HepG2 (cell line): ENCODE data around the gene SART1. TPM values are rescaled to one million over a fixed set of nuclear protein-coding genes. Genes with fewer than 3 reads are reported as not detected.

Experiments used
- ASH2L ChIP-seq: fragments of 300-600, 200-600 bp; sonication (generic); IDR thresholded peaks from 2 replicates; pipeline ENCODE4 v1.7.0; 2017; ENCODE audit warnings: low read depth, mild to moderate bottlenecking, moderate library complexity, mixed read lengths, low read length; ENCODE audit not compliant: insufficient read length
- CBX2 ChIP-seq, 2 experiments: fragments of 200-600 bp in 1 of 2; sonication (generic); formaldehyde crosslinking in 1 of 2; IDR thresholded peaks; 2 replicates each; pipeline versions ENCODE4 v1.7.0 to v1.8.1; 2018 to 2022; ENCODE audit warnings: low read depth in 2 of 2, low read length in 1 of 2, mild to moderate bottlenecking in 1 of 2, missing genetic modification reagents in 1 of 2
- FOXP4 ChIP-seq: sonication (generic); formaldehyde crosslinking; IDR thresholded peaks from 2 replicates; pipeline ENCODE4 v1.4.0; 2020; ENCODE audit warnings: missing genetic modification reagents
- HNRNPLL ChIP-seq: fragments of 200-400 bp; formaldehyde crosslinking; IDR thresholded peaks from 2 replicates; pipeline ENCODE4 v1.6.1; 2017; ENCODE audit warnings: mild to moderate bottlenecking, low read depth, low read length; ENCODE audit not compliant: poor library complexity, severe bottlenecking
- JUND ChIP-seq: sonication (generic); formaldehyde crosslinking; IDR thresholded peaks from 2 replicates; pipeline ENCODE4 v1.8.0; 2022; ENCODE audit warnings: mild to moderate bottlenecking, missing genetic modification reagents
- KDM5B ChIP-seq: sonication (generic); formaldehyde crosslinking; IDR thresholded peaks from 2 replicates; pipeline ENCODE4 v1.4.0; 2020; ENCODE audit warnings: missing genetic modification reagents, mild to moderate bottlenecking, borderline replicate concordance
- MAZ ChIP-seq, 2 experiments: sonication (generic) in 1 of 2; formaldehyde crosslinking in 1 of 2; IDR thresholded peaks; 2 replicates each; pipeline versions ENCODE4 v1.5.0 to v1.6.1; 2012 to 2020; ENCODE audit warnings: low read depth in 2 of 2, mild to moderate bottlenecking in 2 of 2, borderline replicate concordance in 1 of 2, improper control_type of control experiment in 1 of 2, low read length in 1 of 2, missing genetic modification reagents in 1 of 2, moderate library complexity in 1 of 2
- MBNL3 ChIP-seq: fragments of 250-450 bp; sonication (Bioruptor Pico); conservative IDR thresholded peaks from 2 replicates; pipeline ENCODE4 v1.8.0; 2022; ENCODE audit warnings: mild to moderate bottlenecking, inconsistent platforms
- MYC ChIP-seq: sonication (generic); formaldehyde crosslinking; IDR thresholded peaks from 2 replicates; pipeline ENCODE4 v1.9.0; 2021; ENCODE audit warnings: missing genetic modification reagents, borderline replicate concordance
- NFKB2 ChIP-seq: sonication (generic); formaldehyde crosslinking; IDR thresholded peaks from 2 replicates; pipeline ENCODE4 v1.4.0; 2020; ENCODE audit warnings: missing genetic modification reagents, borderline replicate concordance
- ZMYM2 ChIP-seq: sonication (generic); formaldehyde crosslinking; IDR thresholded peaks from 2 replicates; pipeline ENCODE4 v1.8.0; 2022; ENCODE audit warnings: mild to moderate bottlenecking, missing genetic modification reagents
- ZNF205 ChIP-seq: IDR thresholded peaks from 2 replicates; pipeline ENCODE4 v1.6.1; 2018; ENCODE audit warnings: missing biosample characterization, missing genetic modification reagents
- ZNF3 ChIP-seq: IDR thresholded peaks from 2 replicates; pipeline ENCODE4 v1.7.0; 2017; ENCODE audit warnings: inconsistent platforms
- ZNF326 ChIP-seq: sonication (generic); formaldehyde crosslinking; IDR thresholded peaks from 2 replicates; pipeline ENCODE4 v1.4.0; 2020; ENCODE audit warnings: missing genetic modification reagents, borderline replicate concordance
- ZNF430 ChIP-seq: sonication (generic); formaldehyde crosslinking; IDR thresholded peaks from 2 replicates; pipeline ENCODE4 v1.9.0; 2021; ENCODE audit warnings: mild to moderate bottlenecking, missing genetic modification reagents
- ZNF432 ChIP-seq: sonication (generic); formaldehyde crosslinking; IDR thresholded peaks from 2 replicates; pipeline ENCODE4 v1.5.0; 2020; ENCODE audit warnings: missing genetic modification reagents, mild to moderate bottlenecking, borderline replicate concordance
- ZNF446 ChIP-seq: sonication (generic); formaldehyde crosslinking; IDR thresholded peaks from 2 replicates; pipeline ENCODE4 v1.5.0; 2020; ENCODE audit warnings: mild to moderate bottlenecking, missing genetic modification reagents
- ZNF563 ChIP-seq: sonication (generic); formaldehyde crosslinking; IDR thresholded peaks from 2 replicates; pipeline ENCODE4 v1.8.0; 2022; ENCODE audit warnings: mild to moderate bottlenecking, moderate library complexity, missing genetic modification reagents
- ZNF710 ChIP-seq: sonication (generic); formaldehyde crosslinking; IDR thresholded peaks from 2 replicates; pipeline ENCODE4 v1.5.0; 2020; ENCODE audit warnings: mild to moderate bottlenecking, missing genetic modification reagents, borderline replicate concordance
- ZNF768 ChIP-seq: sonication (generic); formaldehyde crosslinking; IDR thresholded peaks from 2 replicates; pipeline ENCODE4 v1.4.0; 2020; ENCODE audit warnings: missing genetic modification reagents
- ZNF800 ChIP-seq: sonication (generic); formaldehyde crosslinking; IDR thresholded peaks from 2 replicates; pipeline ENCODE4 v1.4.0; 2020; ENCODE audit warnings: missing genetic modification reagents
- ZNF850 ChIP-seq: sonication (generic); formaldehyde crosslinking; conservative IDR thresholded peaks from 2 replicates; pipeline ENCODE4 v1.9.0; 2021; ENCODE audit warnings: mild to moderate bottlenecking, missing genetic modification reagents
- ZNF891 ChIP-seq: sonication (generic); formaldehyde crosslinking; IDR thresholded peaks from 2 replicates; pipeline ENCODE4 v1.5.0; 2020; ENCODE audit warnings: mild to moderate bottlenecking, missing genetic modification reagents
- polyA plus RNA-seq, 8 experiments: library from polyadenylated mRNA; depleted of rRNA in 3 of 8; stranded (reverse) in 7 of 8; unstranded in 1 of 8; fragments of >200 nt; fragmentation: Illumina TruSeq in 4 of 8; extraction: Trizol in 4 of 8; gene quantifications; 2 replicates each; pipeline versions ENCODE4 v1.2.1 to v1.2.3, GENCODE V29; 2011 to 2016; ENCODE audit warnings: low read depth in 4 of 8, missing spikeins in 1 of 8, mixed read lengths in 1 of 8; ENCODE audit not compliant: insufficient read depth in 1 of 8
- total RNA-seq, 5 experiments: library from RNA; depleted of rRNA; stranded (reverse); fragments of >200 nt; fragmentation: Illumina TruSeq; extraction: Trizol; gene quantifications; 2 replicates each; pipeline ENCODE4 v1.2.3, GENCODE V29; 2016; ENCODE audit warnings: low read depth in 1 of 5

SART1 gene
- total and polyA plus RNA-seq, 2 of the 13 experiments (the other 11 are each of a cell fraction or from before 2014, with no cell fraction given) = 11.3 to 22.5 TPM

- TF ChIP-seq ZNF800 (CRISPR knock-in tag) (no peak), MBNL3 (CRISPR knock-in tag) (no peak), ZNF710 (CRISPR knock-in tag) (no peak), HNRNPLL (peak; percentile 33), ZNF768 (0 out of 2 replicates have a peak, but pooled peaks have one; percentile 21), ZNF563 (CRISPR knock-in tag) (peak; percentile 17; the same call in 1 of the 2 replicates), ZNF326 (CRISPR knock-in tag) (no peak), NFKB2 (0 out of 2 replicates have a peak, but pooled peaks have one; percentile 57), ZNF850 (CRISPR knock-in tag) (no peak), ZNF446 (no peak), ZNF891 (CRISPR knock-in tag) (no peak), ZMYM2 (CRISPR knock-in tag) (no peak), MYC (no peak; the same call in 1 of the 2 replicates), ASH2L (no peak), CBX2 (IDR thresholded peaks at IDR 0.05; ENCODE audit: low read depth, low read length) (no peak), CBX2 (CRISPR knock-in tag; IDR thresholded peaks at IDR 0.05; ENCODE audit: low read depth) (no peak), KDM5B (no peak), MAZ (IDR thresholded peaks at IDR 0.05; ENCODE audit: borderline replicate concordance, low read depth, low read length) (no peak), MAZ (CRISPR knock-in tag; IDR thresholded peaks at IDR 0.05; ENCODE audit: low read depth) (no peak), ZNF3 (CRISPR knock-in tag) (no peak), ZNF205 (CRISPR knock-in tag) (0 out of 2 replicates have a peak, but pooled peaks have one; percentile 14), ZNF432 (CRISPR knock-in tag) (no peak), ZNF430 (CRISPR knock-in tag) (no peak), JUND (CRISPR knock-in tag) (no peak), FOXP4 (no peak)
These were observed 43.1 kb upstream of the SART1 start, which contains the start of gene C11orf68 (continued) for GRCh38 chr11:65918211-65919140.
